Upper lobe of right lung (tissue), 1 donor: ENCODE data around the gene SKOR2. TPM values are rescaled to one million over a fixed set of nuclear protein-coding genes. Genes with fewer than 3 reads are reported as not detected.
"Not testable (repeated sequence)": the region's sequence is repeated elsewhere in the genome, so short reads cannot be mapped to it uniquely, and the experiment has no call there.

Experiments
- ATAC-seq: fragments of 200-7000 bp; cut with Tn5 transposase; one replicate; pipeline ENCODE4 v1.9.1; 2020; ENCODE audit warnings: mild to moderate bottlenecking, moderate library complexity
- DNase-seq: peaks from one replicate; pipeline ENCODE4 v3.0.0-alpha.2; 2020
- H3K27ac ChIP-seq: fragments of 200-600 bp; one replicate; pipeline ENCODE4 v1.8.0; 2022
- H3K27me3 ChIP-seq: fragments of 200-600 bp; one replicate; pipeline ENCODE4 v1.8.0; 2022; ENCODE audit warnings: mild to moderate bottlenecking
- H3K36me3 ChIP-seq: fragments of 200-600 bp; one replicate; pipeline ENCODE4 v1.8.0; 2022
- H3K4me1 ChIP-seq: fragments of 200-600 bp; one replicate; pipeline ENCODE4 v1.8.0; 2022
- H3K4me3 ChIP-seq: fragments of 200-600 bp; one replicate; pipeline ENCODE4 v1.8.0; 2022; ENCODE audit warnings: mild to moderate bottlenecking
- H3K9me3 ChIP-seq: fragments of 200-600 bp; one replicate; pipeline ENCODE4 v1.8.0; 2022
- CTCF ChIP-seq: fragments of 200-600 bp; IDR thresholded peaks from one replicate; pipeline ENCODE4 v1.8.0; 2022; ENCODE audit warnings: antibody characterized with exemption
- intact Hi-C: fragments of 100-400 bp; cut with DNase I; formaldehyde crosslinking; loops from one replicate; pipeline ENCODE4 v1.11.0; 2022
- total RNA-seq: library from RNA; stranded (reverse); fragmentation: NEBNext Ultra II Directional; extraction: Animal tissue kit (Norgen Biotek cat#: 25700); gene quantifications from one replicate; pipeline ENCODE4 v1.2.1, GENCODE V29; 2021
- donor health status: DM: no; HTN: yes; CAD: no; lungs with severe emphysema.

SKOR2 gene
- total RNA-seq, 1 donor from 2014 or later = not detected

GRCh38 chr18:47204908-47205522 lies 46.4 kb downstream of the SKOR2 start:
- Histone ChIP-seq H3K27me3 (peaks cover 9% of the 10 kb centered on the region), H3K4me3 (no peak overlapping the region), H3K36me3 (no peaks in the 10 kb centered on the region), H3K27ac (no peak overlapping the region), H3K4me1 (no peaks in the 10 kb centered on the region), H3K9me3 (no peaks in the 10 kb centered on the region)
- ATAC-seq = peak; percentile 80
- intact Hi-C loops = no loop called here
- no peak for DNase-seq
- TF ChIP-seq CTCF = peak; percentile 78

GRCh38 chr18:47203626-47204464 lies 47.6 kb downstream of the SKOR2 start:
- DNase-seq (no peak), ATAC-seq (no peak)
- Histone ChIP-seq H3K4me3 (no peak overlapping the region), H3K36me3 (no peaks in the 10 kb centered on the region), H3K27me3 (peaks cover 6% of the 10 kb centered on the region), H3K27ac (no peak overlapping the region), H3K4me1 (no peaks in the 10 kb centered on the region), H3K9me3 (no peaks in the 10 kb centered on the region)
- TF ChIP-seq CTCF = no peak
- intact Hi-C loops = no loop called here

- ATAC-seq, H3K9me3 ChIP-seq, DNase-seq, H3K4me3 ChIP-seq, H3K36me3 ChIP-seq, H3K27ac ChIP-seq, intact Hi-C loops, H3K27me3 ChIP-seq, H3K4me1 ChIP-seq: not testable (repeated sequence)
These were observed 55.5 kb downstream of the SKOR2 start for GRCh38 chr18:47195961-47196360.

GRCh38 chr18:47191961-47192360 lies 59.5 kb downstream of the SKOR2 start:
- intact Hi-C loops = no loop called here
- H3K9me3 ChIP-seq = no peaks in the 10 kb centered on the region
- no peak for ATAC-seq

GRCh38 chr18:47187721-47188120 lies 63.7 kb downstream of the SKOR2 start:
- Histone ChIP-seq H3K27me3 (peaks cover 6% of the 10 kb centered on the region), H3K36me3 (no peaks in the 10 kb centered on the region), H3K4me1 (no peaks in the 10 kb centered on the region), H3K4me3 (no peak overlapping the region), H3K27ac (no peak overlapping the region), H3K9me3 (no peaks in the 10 kb centered on the region)
- intact Hi-C loops = no loop called here
- TF ChIP-seq CTCF = no peak
- ATAC-seq (no peak), DNase-seq (no peak)

More at GRCh38 chr18:47191961-47192360, 59.5 kb downstream of the SKOR2 start:
- Histone ChIP-seq H3K27ac (no peak overlapping the region), H3K27me3 (peaks cover 6% of the 10 kb centered on the region), H3K4me1 (no peaks in the 10 kb centered on the region), H3K36me3 (no peaks in the 10 kb centered on the region), H3K4me3 (no peak overlapping the region)
- TF ChIP-seq CTCF = no peak
- DNase-seq = no peak

- H3K27ac ChIP-seq = no peak overlapping the region
- DNase-seq (peak; percentile 67), ATAC-seq (peak; percentile 92)
- H3K36me3 ChIP-seq = no peaks in the 10 kb centered on the region
- no peak for TF ChIP-seq CTCF
- H3K9me3 ChIP-seq = no peaks in the 10 kb centered on the region
- intact Hi-C loops = no loop called here
- no peaks in the 10 kb centered on the region for H3K4me1 ChIP-seq
- no peak overlapping the region for H3K4me3 ChIP-seq
- peaks cover 6% of the 10 kb centered on the region for H3K27me3 ChIP-seq
These were observed 66.9 kb downstream of the SKOR2 start for GRCh38 chr18:47184419-47185050.

- H3K36me3 ChIP-seq, H3K9me3 ChIP-seq, H3K27me3 ChIP-seq, H3K4me3 ChIP-seq, H3K27ac ChIP-seq, DNase-seq, intact Hi-C loops, H3K4me1 ChIP-seq, ATAC-seq: not testable (repeated sequence)
These were observed 69.3 kb downstream of the SKOR2 start for GRCh38 chr18:47182156-47182555.
